ENCODE measurements around the gene CMTM4. TPM values are rescaled to one million over a fixed set of nuclear protein-coding genes. Genes with fewer than 3 reads are reported as not detected.

The CMTM4 gene
- total and polyA plus RNA-seq, 2 of the 4 experiments (the other 2 are of a cell fraction) = 9.0 to 14.5 TPM

- TF ChIP-seq RFX5 (IDR thresholded peaks at IDR 0.05; ENCODE audit: low read depth, low read length) (no peak), USF2 (IDR thresholded peaks at IDR 0.05; ENCODE audit: low read depth, low read length) (no peak), POLR2A (IDR thresholded peaks at IDR 0.05; ENCODE audit: low read depth, low read length) (no peak), MAZ (IDR thresholded peaks at IDR 0.05; ENCODE audit: borderline replicate concordance, low read depth, low read length) (no peak), ELK1 (IDR thresholded peaks at IDR 0.05; ENCODE audit: borderline replicate concordance, low read depth, low read length) (no peak), MAFK (IDR thresholded peaks at IDR 0.05; ENCODE audit: low read depth, low read length) (no peak), CTCF (conservative IDR thresholded peaks at IDR 0.05; ENCODE audit: low read depth, low read length) (no peak), CHD1 (IDR thresholded peaks at IDR 0.05; ENCODE audit: low read depth, low read length) (no peak), RAD21 (IDR thresholded peaks at IDR 0.05; ENCODE audit: low read length) (no peak), NFE2L2 (IDR thresholded peaks at IDR 0.05; ENCODE audit: low read depth, low read length) (no peak), BHLHE40 (IDR thresholded peaks at IDR 0.05; ENCODE audit: low read depth, low read length) (no peak), MXI1 (IDR thresholded peaks at IDR 0.05; ENCODE audit: borderline replicate concordance, low read depth, low read length) (no peak), CEBPB (IDR thresholded peaks at IDR 0.05; ENCODE audit: low read depth, low read length) (no peak), FOS (IDR thresholded peaks at IDR 0.05; ENCODE audit: low read depth, low read length) (no peak), RCOR1 (IDR thresholded peaks at IDR 0.05; ENCODE audit: insufficient replicate concordance, low read length) (no peak), SMC3 (IDR thresholded peaks at IDR 0.05; ENCODE audit: low read depth, low read length) (no peak)
- H3K9ac ChIP-seq (ENCODE audit: low read depth, low read length) = no peak overlapping the region
- no peak overlapping the region for H3K14ac ChIP-seq (replicated peaks; ENCODE audit: low read depth, low read length)
- no peak overlapping the region for H3K27ac ChIP-seq (ENCODE audit: insufficient read depth, low read length)
- ChIA-PET POLR2A (ENCODE audit: unreplicated experiment) (no interaction called here), CTCF (no interaction called here)
- H2BK5ac ChIP-seq (ENCODE audit: low read depth, low read length, poor library complexity, severe bottlenecking) = no peak overlapping the region
- in situ Hi-C loops (cut with MboI; ENCODE audit: low sequenced_read_pairs) (no loop called here), intact Hi-C loops (cut with micrococcal nuclease) (no loop called here), dilution Hi-C loops (cut with HindIII; ENCODE audit: low sequenced_read_pairs, unreplicated experiment) (no loop called here)
- H2BK20ac ChIP-seq (ENCODE audit: low read depth, low read length) = no peak overlapping the region
- no peak overlapping the region for H2AK5ac ChIP-seq (ENCODE audit: low read depth, low read length)
- H4K20me1 ChIP-seq (ENCODE audit: insufficient read depth, low read length) = peaks cover 7% of the 10 kb centered on the region
- peaks cover 2% of the 10 kb centered on the region; the same call in 1 of the 2 replicates for H3K4me1 ChIP-seq (ENCODE audit: control insufficient read depth, insufficient read depth, low read length)
- H3K18ac ChIP-seq (ENCODE audit: low read depth, low read length) = no peak overlapping the region
- H3K79me1 ChIP-seq (ENCODE audit: low read depth in 1 of 2, low read length in 2 of 2) = peaks cover 0 to 14% of the 10 kb centered on the region in 2 experiments; a peak in 2 of 4 replicates
- H2AFZ ChIP-seq (replicated peaks; ENCODE audit: low read length, poor library complexity) = no peak overlapping the region
- BruUV-seq (replicated peaks) = no TSS peak
- no peak overlapping the region for H3K4me3 ChIP-seq (ENCODE audit: insufficient read depth, low read depth, low read length)
- ATAC-seq (ENCODE audit: low read depth) (no peak), DNase-seq (no peak)
- no peak overlapping the region for H4K5ac ChIP-seq (ENCODE audit: low read depth, low read length)
- H3K9me3 ChIP-seq (ENCODE audit: control insufficient read depth, insufficient read depth, low read length) = no peaks in the 10 kb centered on the region
- H2AK9ac ChIP-seq (replicated peaks; ENCODE audit: low read depth, low read length, poor library complexity) = no peak overlapping the region
- H4K8ac ChIP-seq (ENCODE audit: low read depth in 2 of 2, low read length in 2 of 2) = no peak overlapping the region
- no peaks in the 10 kb centered on the region for H3K27me3 ChIP-seq (ENCODE audit: control insufficient read depth, insufficient read depth, low read length)
- H4K91ac ChIP-seq (ENCODE audit: insufficient read depth, low read depth, low read length) = no peak overlapping the region
- H3K36me3 ChIP-seq (ENCODE audit: control insufficient read depth, insufficient read depth, low read length) = no peaks in the 10 kb centered on the region
- no peak overlapping the region for H3K4me2 ChIP-seq (ENCODE audit: low read depth, low read length)
- no peak overlapping the region for H3K56ac ChIP-seq (ENCODE audit: extremely low read depth, insufficient read depth, low read length)
- H3K9me1 ChIP-seq (ENCODE audit: insufficient read depth, low read length) = no peaks in the 10 kb centered on the region
- H2BK15ac ChIP-seq (ENCODE audit: low read depth, low read length) = no peak overlapping the region
- H3K4ac ChIP-seq (ENCODE audit: low read depth, low read length) = no peak overlapping the region
- no peak overlapping the region for H2BK120ac ChIP-seq (ENCODE audit: low read depth, low read length)
- no peak overlapping the region for H3K23ac ChIP-seq (ENCODE audit: low read depth, low read length)
- WGBS, 2 experiments (ENCODE audit: extremely low coverage in 2 of 2, insufficient read length in 1 of 2) = 83% methylated on average over 4 of the region's 9 CpGs; no CpG with 5 or more reads in 1 of the 2 experiments
Measured at GRCh38 chr16:66687906-66688625, 8.5 kb downstream of the CMTM4 start.

All from IMR-90 (cell line).